T-helper 2 cell treated with Interferon-gamma antibody and Interleukin-4, amounts not matched to agents 5 μg/mL and 100 μg/mL, for 36 hours (primary cell): ENCODE data around the gene AGT.

Experiments
- DNase-seq: peaks from one replicate; pipeline ENCODE4 v3.0.0; 2021; ENCODE audit warnings: low spot score
- H3K27ac Mint-ChIP-seq: one replicate; pipeline ENCODE4 v1.8.0; 2021; ENCODE audit warnings: mild to moderate bottlenecking, mixed read lengths
- H3K27me3 Mint-ChIP-seq: one replicate; pipeline ENCODE4 v1.8.0; 2021; ENCODE audit warnings: low read depth, mixed read lengths
- H3K36me3 Mint-ChIP-seq: one replicate; pipeline ENCODE4 v1.8.0; 2021; ENCODE audit warnings: low read depth, mixed read lengths
- H3K4me1 Mint-ChIP-seq: one replicate; pipeline ENCODE4 v1.8.0; 2021; ENCODE audit warnings: low read depth, mixed read lengths
- H3K4me3 Mint-ChIP-seq: one replicate; pipeline ENCODE4 v1.8.0; 2022; ENCODE audit warnings: mild to moderate bottlenecking, moderate library complexity, mixed read lengths
- H3K9me3 Mint-ChIP-seq: one replicate; pipeline ENCODE4 v1.8.0; 2021; ENCODE audit warnings: mixed read lengths

Gene AGT

GRCh38 chr1:230749635-230750034 is 35.7 kb upstream of the AGT start:
- Mint-ChIP-seq H3K27me3 (peaks cover 3% of the 10 kb centered on the region), H3K4me1 (no peaks in the 10 kb centered on the region), H3K4me3 (no peak overlapping the region), H3K9me3 (no peaks in the 10 kb centered on the region), H3K27ac (no peak overlapping the region), H3K36me3 (no peaks in the 10 kb centered on the region)
- DNase-seq = no peak

GRCh38 chr1:230749150-230749549 is 35.2 kb upstream of the AGT start:
- no peaks in the 10 kb centered on the region for H3K36me3 Mint-ChIP-seq
- DNase-seq = no peak
- no peaks in the 10 kb centered on the region for H3K4me1 Mint-ChIP-seq
- H3K4me3 Mint-ChIP-seq = no peak overlapping the region
- peaks cover 3% of the 10 kb centered on the region for H3K27me3 Mint-ChIP-seq
- H3K27ac Mint-ChIP-seq = no peak overlapping the region
- no peaks in the 10 kb centered on the region for H3K9me3 Mint-ChIP-seq

GRCh38 chr1:230747890-230748800 is 34.2 kb upstream of the AGT start:
- H3K9me3 Mint-ChIP-seq = no peaks in the 10 kb centered on the region
- H3K27me3 Mint-ChIP-seq = peaks cover 3% of the 10 kb centered on the region
- no peak for DNase-seq
- H3K27ac Mint-ChIP-seq = no peak overlapping the region
- no peaks in the 10 kb centered on the region for H3K4me1 Mint-ChIP-seq
- no peaks in the 10 kb centered on the region for H3K36me3 Mint-ChIP-seq
- H3K4me3 Mint-ChIP-seq = no peak overlapping the region

GRCh38 chr1:230747127-230747730 is 33.3 kb upstream of the AGT start, which contains the start of gene CAPN9:
Gene CAPN9 (plus strand): TSS chr1:230747388. CDS start chr1:230747497, 109 bp downstream.
- H3K9me3 Mint-ChIP-seq = no peaks in the 10 kb centered on the region
- peaks cover 3% of the 10 kb centered on the region for H3K27me3 Mint-ChIP-seq
- no peak within 1 kb of the TSS for H3K4me3 Mint-ChIP-seq
- no peak for DNase-seq
- H3K36me3 Mint-ChIP-seq = no peaks in the 10 kb centered on the region
- H3K27ac Mint-ChIP-seq = no peak within 1 kb of the TSS
- no peaks in the 10 kb centered on the region for H3K4me1 Mint-ChIP-seq

GRCh38 chr1:230746617-230747016 is 32.7 kb upstream of the AGT start:
- H3K4me3 Mint-ChIP-seq = no peak overlapping the region
- no peaks in the 10 kb centered on the region for H3K4me1 Mint-ChIP-seq
- H3K27me3 Mint-ChIP-seq = peaks cover 3% of the 10 kb centered on the region
- no peak overlapping the region for H3K27ac Mint-ChIP-seq
- H3K36me3 Mint-ChIP-seq = no peaks in the 10 kb centered on the region
- no peaks in the 10 kb centered on the region for H3K9me3 Mint-ChIP-seq
- DNase-seq = no peak

- peaks cover 3% of the 10 kb centered on the region for H3K27me3 Mint-ChIP-seq
- no peaks in the 10 kb centered on the region for H3K4me1 Mint-ChIP-seq
- DNase-seq = no peak
- no peak overlapping the region for H3K27ac Mint-ChIP-seq
- H3K9me3 Mint-ChIP-seq = no peaks in the 10 kb centered on the region
- H3K36me3 Mint-ChIP-seq = no peaks in the 10 kb centered on the region
- no peak overlapping the region for H3K4me3 Mint-ChIP-seq
Observed at GRCh38 chr1:230745071-230745470, 31.1 kb upstream of the AGT start.

GRCh38 chr1:230744382-230744781 is 30.5 kb upstream of the AGT start:
- H3K27ac Mint-ChIP-seq = no peak overlapping the region
- no peaks in the 10 kb centered on the region for H3K4me1 Mint-ChIP-seq
- peaks cover 3% of the 10 kb centered on the region for H3K27me3 Mint-ChIP-seq
- DNase-seq = no peak
- H3K9me3 Mint-ChIP-seq = no peaks in the 10 kb centered on the region
- H3K4me3 Mint-ChIP-seq = no peak overlapping the region
- no peaks in the 10 kb centered on the region for H3K36me3 Mint-ChIP-seq

GRCh38 chr1:230743899-230744298 is 30.0 kb upstream of the AGT start:
- Mint-ChIP-seq H3K9me3 (no peaks in the 10 kb centered on the region), H3K27ac (no peak overlapping the region), H3K4me3 (no peak overlapping the region), H3K27me3 (peaks cover 3% of the 10 kb centered on the region), H3K4me1 (no peaks in the 10 kb centered on the region), H3K36me3 (no peaks in the 10 kb centered on the region)
- DNase-seq = no peak

- Mint-ChIP-seq H3K36me3 (no peaks in the 10 kb centered on the region), H3K27ac (no peak overlapping the region), H3K9me3 (no peaks in the 10 kb centered on the region), H3K4me1 (no peaks in the 10 kb centered on the region), H3K27me3 (peaks cover 2% of the 10 kb centered on the region), H3K4me3 (no peak overlapping the region)
- no peak for DNase-seq
Observed at GRCh38 chr1:230739564-230740290, 25.8 kb upstream of the AGT start.

GRCh38 chr1:230737622-230738262 is 23.8 kb upstream of the AGT start:
- peaks cover 5% of the 10 kb centered on the region for H3K27me3 Mint-ChIP-seq
- no peaks in the 10 kb centered on the region for H3K9me3 Mint-ChIP-seq
- H3K4me3 Mint-ChIP-seq = no peak overlapping the region
- H3K27ac Mint-ChIP-seq = no peak overlapping the region
- no peak for DNase-seq
- no peaks in the 10 kb centered on the region for H3K4me1 Mint-ChIP-seq
- H3K36me3 Mint-ChIP-seq = no peaks in the 10 kb centered on the region

- H3K27me3 Mint-ChIP-seq = peaks cover 5% of the 10 kb centered on the region
- DNase-seq = no peak
- H3K36me3 Mint-ChIP-seq = no peaks in the 10 kb centered on the region
- no peak overlapping the region for H3K4me3 Mint-ChIP-seq
- no peak overlapping the region for H3K27ac Mint-ChIP-seq
- no peaks in the 10 kb centered on the region for H3K9me3 Mint-ChIP-seq
- H3K4me1 Mint-ChIP-seq = no peaks in the 10 kb centered on the region
Observed at GRCh38 chr1:230735447-230735846, 21.5 kb upstream of the AGT start.

GRCh38 chr1:230730977-230731376 is 17.1 kb upstream of the AGT start:
- Mint-ChIP-seq H3K27me3 (peaks cover 11% of the 10 kb centered on the region), H3K9me3 (no peaks in the 10 kb centered on the region)

GRCh38 chr1:230728710-230729392 is 14.9 kb upstream of the AGT start:
- Mint-ChIP-seq H3K4me3 (no peak overlapping the region), H3K4me1 (no peaks in the 10 kb centered on the region)
- DNase-seq = no peak

More at GRCh38 chr1:230730977-230731376, 17.1 kb upstream of the AGT start:
- Mint-ChIP-seq H3K4me1 (no peaks in the 10 kb centered on the region), H3K4me3 (no peak overlapping the region), H3K36me3 (no peaks in the 10 kb centered on the region), H3K27ac (no peak overlapping the region)
- DNase-seq = no peak

More at GRCh38 chr1:230728710-230729392, 14.9 kb upstream of the AGT start:
- Mint-ChIP-seq H3K36me3 (no peaks in the 10 kb centered on the region), H3K27ac (no peak overlapping the region), H3K27me3 (peaks cover 9% of the 10 kb centered on the region), H3K9me3 (no peaks in the 10 kb centered on the region)
